OCI-LY7 (cell line): ENCODE measurements around the gene TMEM30B. TPM values are rescaled to one million over a fixed set of nuclear protein-coding genes. Genes with fewer than 3 reads are reported as not detected.

Experiments used
- BruUV-seq: library from RNA; stranded (reverse); fragments of 400-500 nt; replicated peaks from 2 replicates; lab custom pipeline; 2021; lab: Mats Ljungman, UMichigan
- CTCF ChIA-PET: fragments of 300-600 bp; sonication (Branson Sonifier 250); formaldehyde crosslinking; loops from one replicate; lab custom pipeline; 2022; ENCODE audit warnings: antibody characterized with exemption; ENCODE audit not compliant: unreplicated experiment; lab: Charles Lee
- POLR2A ChIA-PET: fragments of 300-600 bp; sonication (Branson Sonifier 250); formaldehyde crosslinking; loops from one replicate; lab custom pipeline; 2022; ENCODE audit warnings: antibody characterized with exemption; lab: Charles Lee
- DNase-seq: peaks from one replicate; pipeline ENCODE4 v3.0.0-alpha.2; 2015; ENCODE audit warnings: low spot score
- H2AFZ ChIP-seq: fragments of 200-600 bp; sonication (generic), shearing (Covaris generic); 2 replicates; pipeline ENCODE4 v1.6.1; 2014; ENCODE audit warnings: mild to moderate bottlenecking, antibody characterized with exemption, low read length, moderate library complexity
- H3K27ac ChIP-seq: fragments of 200-600 bp; sonication (generic); 2 replicates; pipeline ENCODE4 v1.5.1; 2014; ENCODE audit warnings: mixed run types, low read depth, mild to moderate bottlenecking, moderate library complexity, low read length, inconsistent platforms; ENCODE audit not compliant: poor library complexity, severe bottlenecking
- H3K36me3 ChIP-seq: fragments of 200-600 bp; sonication (generic); 2 replicates; pipeline ENCODE4 v1.6.1; 2014; ENCODE audit warnings: mild to moderate bottlenecking, antibody characterized with exemption, low read length, moderate library complexity, mixed read lengths; ENCODE audit not compliant: insufficient read depth
- H3K4me1 ChIP-seq: fragments of 200-600 bp; sonication (generic); 2 replicates; pipeline ENCODE4 v1.5.1; 2014; ENCODE audit warnings: mild to moderate bottlenecking, low read length; ENCODE audit not compliant: insufficient read depth, poor library complexity, severe bottlenecking
- H3K4me2 ChIP-seq: fragments of 200-600 bp; sonication (generic); 2 replicates; pipeline ENCODE4 v1.6.1; 2014; ENCODE audit warnings: mild to moderate bottlenecking, low read length
- H3K4me3 ChIP-seq: fragments of 200-600 bp; sonication (generic); 2 replicates; pipeline ENCODE4 v1.5.1; 2014; ENCODE audit warnings: mild to moderate bottlenecking, low read depth, low read length; ENCODE audit not compliant: poor library complexity, severe bottlenecking
- H3K79me2 ChIP-seq: fragments of 200-600 bp; sonication (generic); 2 replicates; pipeline ENCODE4 v1.6.1; 2016; ENCODE audit warnings: low read depth, mild to moderate bottlenecking, low read length, moderate library complexity, mixed read lengths; ENCODE audit not compliant: insufficient read depth
- H3K9me2 ChIP-seq: fragments of 200-600 bp; sonication (generic); 2 replicates; pipeline ENCODE4 v1.6.1; 2016; ENCODE audit warnings: mild to moderate bottlenecking, low read length, mixed read lengths; ENCODE audit not compliant: insufficient read depth
- H3K9me3 ChIP-seq: fragments of 200-600 bp; sonication (generic); 2 replicates; pipeline ENCODE4 v1.6.1; 2014; ENCODE audit warnings: mild to moderate bottlenecking, mixed run types, low read length, mixed read lengths
- H4K20me1 ChIP-seq: fragments of 200-600 bp; sonication (generic); 2 replicates; pipeline ENCODE4 v1.6.1; 2014; ENCODE audit warnings: mild to moderate bottlenecking, antibody characterized with exemption, low read length, moderate library complexity, mixed read lengths; ENCODE audit not compliant: insufficient read depth
- CTCF ChIP-seq: fragments of 200-600 bp; sonication (generic); conservative IDR thresholded peaks from 2 replicates; pipeline ENCODE4 v1.5.1; 2014; ENCODE audit warnings: mild to moderate bottlenecking, antibody characterized with exemption, low read length, moderate library complexity, mixed read lengths
- EZH2phosphoT487 ChIP-seq: fragments of 200-600 bp; sonication (generic); IDR thresholded peaks from 2 replicates; pipeline ENCODE4 v1.6.1; 2018; ENCODE audit warnings: low read depth, borderline replicate concordance, mild to moderate bottlenecking, mixed run types, antibody characterized with exemption, low read length, moderate library complexity, mixed read lengths
- intact Hi-C: fragments of 100-400 bp; cut with micrococcal nuclease; formaldehyde crosslinking; loops from one replicate; pipeline ENCODE4 v1.10.0; 2022; ENCODE audit not compliant: unreplicated experiment
- total RNA-seq, 2 experiments: library from RNA; depleted of rRNA in 1 of 2; stranded (reverse); fragments of >200 nt in 1 of 2; shearing (Covaris generic) in 1 of 2; gene quantifications; 2 replicates each; pipeline ENCODE4 v1.2.3, GENCODE V29; 2014 to 2022

TMEM30B gene
- total RNA-seq, 2 experiments from 2014 or later = not detected

DNA sequence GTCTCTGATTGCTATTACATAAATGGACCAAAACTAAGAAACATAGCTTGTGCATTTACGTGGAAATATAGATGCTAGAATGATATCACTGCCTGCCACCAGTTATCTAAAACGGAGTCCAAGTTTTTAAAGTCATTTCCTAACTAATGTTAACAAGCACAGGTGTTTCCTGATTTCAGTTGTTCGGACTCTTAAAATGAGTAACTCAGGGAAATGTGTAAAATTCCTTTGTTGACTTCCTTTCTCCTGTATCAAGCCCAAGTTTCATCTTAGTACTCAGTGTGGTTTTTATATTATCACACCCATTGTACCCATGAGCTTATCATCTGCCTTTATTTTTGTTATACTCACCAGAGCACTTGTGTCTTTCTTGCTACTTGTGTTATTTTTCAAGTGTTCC lies 27.1 kb upstream of the TMEM30B start:
- BruUV-seq = no TSS peak
- intact Hi-C loops = no loop called here
- Histone ChIP-seq H2AFZ (no peak overlapping the region), H3K36me3 (no peaks in the 10 kb centered on the region), H3K27ac (no peak overlapping the region), H3K4me2 (no peak overlapping the region), H3K4me3 (no peak overlapping the region), H4K20me1 (no peaks in the 10 kb centered on the region), H3K4me1 (no peaks in the 10 kb centered on the region), H3K9me3 (0 out of 2 replicates have a peak, but pooled peaks cover 4% of the 10 kb centered on the region), H3K9me2 (no peaks in the 10 kb centered on the region), H3K79me2 (no peaks in the 10 kb centered on the region)
- no peak for TF ChIP-seq EZH2phosphoT487
- TF ChIP-seq CTCF = no peak
- ChIA-PET POLR2A (no interaction called here), CTCF (no interaction called here)
- no peak for DNase-seq

- Histone ChIP-seq H3K36me3 (no peaks in the 10 kb centered on the region), H3K27ac (no peak overlapping the region), H3K4me2 (no peak overlapping the region), H3K79me2 (no peaks in the 10 kb centered on the region), H3K4me3 (no peak overlapping the region), H3K4me1 (peaks cover 8% of the 10 kb centered on the region), H2AFZ (no peak overlapping the region), H3K9me3 (0 out of 2 replicates have a peak, but pooled peaks cover 3% of the 10 kb centered on the region), H4K20me1 (no peaks in the 10 kb centered on the region), H3K9me2 (no peaks in the 10 kb centered on the region)
- no TSS peak for BruUV-seq
- ChIA-PET CTCF (interaction anchor here (0.7 kb wide), 1 partner anchor 35 kb away, joined by 3 read pairs; no protein-coding TSS in a partner anchor), POLR2A (interaction anchor here (0.7 to 0.8 kb wide), 2 partner anchors 66 to 85 kb away, joined by 3 to 5 read pairs; no protein-coding TSS in a partner anchor)
- intact Hi-C loops = no loop called here
- TF ChIP-seq EZH2phosphoT487 = no peak
- TF ChIP-seq CTCF = no peak
- DNase-seq = no peak
These were observed 23.6 kb upstream of the TMEM30B start for GRCh38 chr14:61304688-61305087.

DNA sequence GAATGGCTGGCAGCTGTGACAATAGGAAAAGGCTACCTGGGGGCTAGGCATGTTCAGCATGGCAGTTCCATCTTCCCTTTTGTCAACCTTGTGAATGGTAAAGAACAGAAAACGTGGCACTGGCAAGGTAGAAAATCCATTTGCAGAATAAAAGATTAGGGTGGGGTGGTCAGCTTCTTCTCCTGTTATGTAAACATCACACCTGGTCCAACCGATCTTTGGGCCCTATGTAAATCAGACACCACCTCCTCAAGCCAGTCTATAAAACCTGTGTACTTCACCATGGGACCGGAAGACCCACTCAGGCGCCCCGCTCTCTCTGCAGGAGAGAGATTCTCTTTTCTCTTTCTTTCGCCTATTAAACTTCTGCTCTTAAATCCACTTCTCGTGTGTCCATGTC lies 19.6 kb upstream of the TMEM30B start:
- DNase-seq = peak; percentile 18
- H3K79me2 ChIP-seq = no peaks in the 10 kb centered on the region
- no peaks in the 10 kb centered on the region for H4K20me1 ChIP-seq
- no TSS peak for BruUV-seq
- no peak overlapping the region for H3K4me3 ChIP-seq
- TF ChIP-seq CTCF = no peak
- no peak for TF ChIP-seq EZH2phosphoT487
- no peaks in the 10 kb centered on the region for H3K36me3 ChIP-seq
- POLR2A ChIA-PET = no interaction called here
- CTCF ChIA-PET = no interaction called here
- no peaks in the 10 kb centered on the region for H3K9me3 ChIP-seq
- peaks cover 8% of the 10 kb centered on the region for H3K4me1 ChIP-seq
- intact Hi-C loops = no loop called here
- no peak overlapping the region for H3K27ac ChIP-seq
- H2AFZ ChIP-seq = no peak overlapping the region
- no peaks in the 10 kb centered on the region for H3K9me2 ChIP-seq
- 0 out of 2 replicates have a peak overlapping the region, but pooled peaks have one; percentile 4 for H3K4me2 ChIP-seq
